ENCODE results near the gene CDKN2A.

GRCh38 chr9:21983561-21983935, 10.6 kb downstream of the CDKN2A start:
- no peak for TF ChIP-seq POLR2A (IDR thresholded peaks at IDR 0.05)
- TF ChIP-seq CTCF (IDR thresholded peaks at IDR 0.05), result no peak
